ENCODE measurements around the gene BRPF3. TPM values are rescaled to one million over a fixed set of nuclear protein-coding genes. Genes with fewer than 3 reads are reported as not detected.

Gene BRPF3
- total RNA-seq: 19.6 TPM
- long read RNA-seq, full-length matches to known transcripts: 1 of 14 reads
- long read RNA-seq, partial matches to known transcripts: 2 of 14 reads
- long read RNA-seq, other reads (novel, unspliced or antisense): 11 of 14 reads

DNA sequence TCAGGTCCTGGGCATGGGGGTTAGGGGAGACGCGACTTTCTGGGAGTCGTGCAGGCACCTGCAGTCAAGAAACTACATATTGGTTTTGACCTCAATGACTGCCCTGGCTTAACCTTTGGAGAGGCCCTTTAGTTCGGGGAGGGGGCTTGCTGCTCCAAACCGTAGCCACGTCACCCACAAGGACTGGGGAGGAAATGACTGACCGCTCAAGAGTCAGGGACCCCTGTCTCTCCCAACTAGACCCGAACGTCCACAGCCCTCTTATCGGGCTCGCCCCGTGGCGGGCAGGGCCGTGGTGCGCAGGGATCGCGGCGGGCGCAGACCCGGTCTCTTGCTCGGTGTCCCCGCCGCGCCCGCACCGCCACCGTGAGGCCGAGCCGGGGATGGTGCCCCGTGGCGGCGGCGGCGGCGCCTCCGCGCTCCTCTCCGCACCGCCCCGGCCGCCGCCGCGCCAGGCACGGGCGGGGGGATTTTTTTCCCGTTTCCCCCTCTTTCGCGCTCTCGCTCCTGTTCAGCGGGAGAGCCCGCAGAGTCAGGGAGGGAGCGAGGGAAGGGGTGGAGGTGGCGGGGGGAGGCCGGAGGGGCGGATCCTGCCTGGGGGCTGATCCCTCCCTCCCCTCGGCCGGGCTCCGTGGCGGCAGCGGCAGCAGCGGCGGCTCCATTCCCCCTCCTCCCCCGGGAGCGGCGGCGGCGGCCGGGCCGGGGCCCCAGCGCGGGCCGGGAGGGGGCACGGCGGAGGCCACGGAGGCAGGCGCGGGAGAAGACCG, at the start of gene BRPF3:
Gene BRPF3 (plus strand): TSS at position 632 of the 767 bp plus-strand sequence. CDS start 3,579 bp downstream, outside the sequence.
- intact Hi-C loops (cut with DNase I): loop anchor here (5.0 kb wide), 2 partner anchors 74 to 169 kb away; partner anchors contain the start of gene MAPK14
- DNase-seq (ENCODE audit: low spot score): peak; percentile 88

DNA sequence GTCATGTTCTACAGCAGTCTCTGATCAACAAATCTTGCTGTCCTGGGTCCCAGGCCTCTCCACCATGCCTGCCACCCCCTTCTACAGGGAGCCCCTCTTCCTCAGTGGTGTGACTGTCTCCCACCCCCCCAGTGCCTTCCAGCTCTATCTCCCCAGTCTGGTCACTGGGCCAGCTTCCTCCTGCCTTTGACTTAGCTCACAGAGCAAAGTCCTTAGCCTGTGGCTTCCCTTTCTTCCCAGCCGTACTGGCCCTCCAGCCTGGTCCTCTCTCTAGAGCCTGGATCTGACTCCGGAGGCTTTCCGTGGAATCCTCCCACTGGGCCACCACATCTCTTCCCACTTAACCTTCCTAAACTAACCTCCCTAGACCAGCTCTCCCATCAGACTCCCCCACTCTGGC, 49.2 kb upstream of the BRPF3 start:
- intact Hi-C loops (cut with DNase I): no loop called here
- no peak for DNase-seq (ENCODE audit: low spot score)

DNA sequence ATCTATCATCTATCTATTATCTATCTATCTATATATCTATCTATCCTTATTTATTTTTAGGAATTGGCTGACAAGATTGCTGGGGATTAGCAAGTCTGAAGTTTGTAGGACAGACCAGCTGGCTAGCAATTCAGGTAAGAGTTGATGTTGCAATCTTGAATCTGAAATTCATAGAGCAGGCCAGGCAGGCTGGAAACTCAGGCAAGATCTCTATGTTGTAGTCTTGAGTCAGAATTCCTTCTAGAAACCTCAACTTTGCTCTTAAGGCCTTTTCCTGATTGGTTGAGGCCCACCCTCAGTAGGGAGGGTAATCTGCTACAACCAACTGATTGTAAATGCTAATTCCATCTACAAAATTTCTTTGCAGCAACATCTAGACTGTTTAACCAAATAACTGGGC, 47.1 kb upstream of the BRPF3 start:
- DNase-seq (ENCODE audit: low spot score): no peak
- intact Hi-C loops (cut with DNase I): no loop called here

DNA sequence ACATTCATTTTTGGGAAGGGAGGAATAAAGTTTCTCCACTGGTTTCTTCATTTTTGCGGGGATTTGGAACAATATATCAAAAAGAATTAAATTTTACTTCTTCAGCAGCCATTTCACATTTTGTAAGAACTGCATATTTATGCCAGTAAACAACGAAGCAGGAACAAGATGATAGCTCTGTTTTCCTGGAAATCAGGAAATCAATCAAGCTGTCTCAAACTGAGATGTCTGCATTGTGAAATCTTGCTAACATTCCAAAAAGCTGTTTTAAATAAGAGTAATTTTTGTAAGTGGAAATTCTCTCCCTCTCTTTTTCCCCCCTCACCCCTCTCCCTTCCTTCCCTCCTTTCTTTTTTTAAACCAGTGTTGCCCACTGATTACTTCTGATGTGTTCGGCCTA, 46.3 kb upstream of the BRPF3 start:
- DNase-seq (ENCODE audit: low spot score): no peak
- intact Hi-C loops (cut with DNase I): no loop called here

DNA sequence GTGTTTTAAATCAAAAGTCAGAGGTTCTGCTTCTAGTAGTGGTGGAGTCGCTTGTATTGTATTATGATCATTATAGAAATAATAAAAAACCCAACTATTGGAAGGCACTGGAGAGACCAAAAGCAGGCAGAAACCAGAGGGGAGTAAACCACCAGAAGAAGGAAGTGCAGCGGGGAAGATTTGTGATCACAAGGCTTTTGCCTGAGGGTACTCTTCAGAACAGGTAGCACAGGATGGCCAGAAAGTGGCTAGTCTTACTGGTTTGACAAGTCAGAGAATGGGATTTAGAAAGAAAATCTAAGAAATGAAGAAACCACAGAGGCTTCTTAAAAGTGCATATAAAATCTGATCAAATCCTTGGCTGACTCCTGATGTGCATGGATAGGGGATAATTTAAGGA, 42.3 kb upstream of the BRPF3 start:
- DNase-seq (ENCODE audit: low spot score): no peak
- intact Hi-C loops (cut with DNase I): no loop called here

DNA sequence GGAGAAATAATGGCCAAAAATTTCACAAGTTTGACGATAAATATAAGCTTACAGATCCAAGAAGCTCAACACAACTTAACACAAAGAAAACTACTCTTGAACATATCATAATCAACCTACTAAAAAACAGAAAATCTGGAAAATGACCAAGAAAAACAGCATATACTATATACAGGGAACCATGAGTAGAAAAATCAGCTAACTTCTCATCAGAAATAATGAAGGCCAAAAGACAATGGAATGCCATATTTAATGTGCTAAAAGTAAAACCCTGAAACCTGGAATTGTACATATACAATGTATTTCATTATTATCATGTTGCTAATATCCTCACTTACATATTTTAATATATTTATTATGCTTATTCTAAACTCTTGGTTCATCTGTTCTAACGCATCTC, 40.9 kb upstream of the BRPF3 start:
- intact Hi-C loops (cut with DNase I): no loop called here
- no peak for DNase-seq (ENCODE audit: low spot score)

DNA sequence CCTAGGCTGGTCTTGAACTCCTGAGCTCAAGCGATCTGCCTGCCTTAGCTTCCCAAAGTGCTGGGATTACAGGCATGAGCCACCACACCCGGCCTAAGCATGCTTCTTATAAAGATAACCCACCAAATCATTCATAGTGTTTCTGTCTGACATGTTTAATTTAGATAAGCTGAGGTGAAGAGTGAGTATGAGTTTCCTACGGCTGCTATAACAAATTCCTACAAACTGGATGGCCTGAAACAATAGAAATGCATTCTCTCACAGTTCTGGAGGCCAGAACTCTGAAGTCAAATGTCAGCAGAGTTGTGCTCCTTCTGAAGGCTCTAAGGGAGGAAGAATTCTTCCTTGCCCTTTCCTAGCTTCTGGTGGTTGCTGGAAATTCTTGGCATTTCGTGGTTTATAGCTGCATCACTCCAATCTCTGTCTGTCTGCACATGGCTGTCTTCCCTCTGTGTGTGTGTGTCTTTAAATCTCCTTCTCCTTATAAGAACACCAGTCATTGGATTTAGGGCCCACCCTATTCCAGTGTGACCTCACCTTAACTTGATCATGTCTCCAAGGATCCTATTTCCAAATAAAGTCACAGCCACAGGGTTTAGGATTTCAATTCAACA, 36.3 kb upstream of the BRPF3 start:
- intact Hi-C loops (cut with DNase I): no loop called here
- no peak for DNase-seq (ENCODE audit: low spot score)

DNA sequence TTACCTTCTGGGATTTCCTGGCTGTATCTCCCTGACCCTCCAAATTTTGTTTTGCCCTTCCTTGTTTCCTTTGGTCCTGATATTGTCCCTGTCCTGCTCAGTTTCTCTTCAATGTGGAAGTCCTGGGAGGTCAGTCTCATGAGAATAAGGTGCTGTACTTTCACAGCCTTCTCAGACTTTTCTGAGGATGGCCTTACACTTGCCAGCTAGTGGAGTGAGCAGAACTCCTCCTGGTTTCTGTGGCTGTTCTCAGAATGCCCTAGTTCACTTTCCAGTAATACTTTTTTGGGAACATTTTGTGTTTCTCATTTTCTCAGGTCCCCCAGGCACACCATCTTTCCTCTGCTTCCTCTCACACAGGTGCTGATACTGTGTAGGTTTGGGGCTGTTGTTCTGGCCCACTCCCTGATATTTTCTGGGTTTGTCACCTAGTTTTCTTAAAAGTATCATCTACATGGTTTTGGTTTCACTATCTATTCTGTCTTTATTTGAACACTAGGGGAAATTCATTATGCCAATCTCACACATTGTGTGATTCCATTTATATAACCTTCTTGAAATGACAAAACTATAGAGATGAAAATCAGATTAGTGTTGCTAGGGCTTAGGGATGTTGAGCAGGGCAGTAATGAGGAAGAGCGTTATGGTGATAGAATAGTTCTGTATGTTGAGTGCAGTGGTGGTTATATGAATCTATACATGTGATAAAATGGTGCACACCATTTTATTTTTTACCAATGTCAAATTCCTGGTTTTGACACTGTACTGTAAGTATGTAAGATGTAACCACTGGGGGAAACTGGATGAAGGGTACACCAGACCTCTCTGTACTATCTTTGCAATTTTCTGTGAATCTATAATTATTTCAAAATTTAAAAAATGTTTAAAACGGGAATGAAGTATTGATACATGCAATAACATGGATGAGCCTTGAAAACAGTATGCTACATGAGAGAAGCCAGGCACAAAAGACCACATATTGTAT, 27.2 kb upstream of the BRPF3 start:
- intact Hi-C loops (cut with DNase I): no loop called here
- no peak for DNase-seq (ENCODE audit: low spot score)

DNA sequence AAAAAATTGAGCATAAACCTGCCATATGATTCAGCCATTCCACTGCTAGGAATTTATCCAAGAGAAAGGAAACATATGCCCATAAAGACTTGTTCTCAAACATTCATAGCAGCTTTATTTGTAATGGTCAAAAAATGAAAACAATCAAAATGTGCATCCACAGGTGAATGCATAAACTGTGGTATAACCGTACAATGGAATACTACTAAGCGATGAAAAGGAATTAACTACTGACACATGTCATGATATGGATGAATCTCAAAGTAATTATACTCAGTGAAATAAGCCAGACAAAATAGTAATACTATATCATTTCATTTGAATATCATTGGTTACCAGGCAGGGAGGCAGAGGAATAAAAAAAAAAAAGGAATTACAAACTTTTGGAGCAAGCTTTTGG, 25.8 kb upstream of the BRPF3 start:
- intact Hi-C loops (cut with DNase I): no loop called here
- DNase-seq (ENCODE audit: low spot score): no peak

DNA sequence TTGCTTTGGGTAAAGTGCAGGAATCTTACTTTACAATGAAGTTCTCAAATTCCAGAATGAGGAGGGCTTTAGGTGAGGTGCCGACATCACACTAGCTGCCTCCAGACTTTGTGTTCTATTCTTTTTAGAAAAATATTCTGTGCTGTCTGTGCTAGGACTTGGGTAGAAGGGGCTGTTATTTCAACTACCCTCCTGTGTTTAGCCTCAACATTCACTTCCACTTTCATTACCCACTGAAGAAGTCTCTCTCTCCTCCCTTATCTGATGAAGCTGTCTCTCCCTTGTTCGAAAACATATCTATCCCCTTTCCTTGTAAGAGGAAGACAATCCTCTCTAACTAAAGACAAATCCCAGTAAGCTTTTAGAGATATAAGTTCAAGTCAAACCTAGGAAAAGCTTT, 25.0 kb upstream of the BRPF3 start:
- DNase-seq (ENCODE audit: low spot score): no peak
- intact Hi-C loops (cut with DNase I): no loop called here

DNA sequence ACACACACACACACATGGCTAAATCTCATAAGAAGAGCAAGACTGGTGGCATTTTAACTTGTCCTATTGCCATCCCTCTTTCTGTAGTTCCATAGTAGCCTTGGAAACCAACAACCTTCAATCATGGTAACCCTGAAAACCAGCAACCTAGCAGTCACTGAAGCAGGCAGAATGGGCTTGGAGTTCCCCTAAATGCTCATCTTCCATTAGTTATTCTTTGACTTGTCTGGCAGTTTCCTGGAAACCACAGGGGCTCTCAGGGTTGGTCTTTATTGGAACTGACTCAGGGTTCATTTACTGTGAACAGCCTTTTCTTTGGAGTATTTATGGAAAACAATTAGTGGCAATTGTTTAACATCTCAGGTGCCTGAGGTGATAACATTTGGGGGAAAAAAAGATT, 19.4 kb upstream of the BRPF3 start:
- intact Hi-C loops (cut with DNase I): no loop called here
- DNase-seq (ENCODE audit: low spot score): no peak

DNA sequence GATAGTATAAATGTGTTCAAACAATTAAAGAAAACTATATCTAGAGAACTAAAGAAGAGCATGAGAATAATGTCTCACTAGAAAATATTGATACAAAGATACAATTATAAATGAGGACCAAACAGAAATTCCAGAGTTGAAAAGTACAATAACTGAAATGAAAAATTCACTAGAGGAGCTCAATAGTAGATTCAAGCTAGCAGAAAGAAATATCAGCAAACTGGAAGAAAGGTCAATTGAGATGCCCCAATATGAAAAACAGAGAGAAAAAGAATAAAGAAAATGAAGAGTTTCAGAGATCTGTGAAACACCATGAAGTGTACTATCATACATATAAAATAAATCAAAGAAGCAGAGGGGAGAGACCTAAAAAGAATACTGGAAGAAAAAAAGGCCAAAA, 18.0 kb upstream of the BRPF3 start:
- no peak for DNase-seq (ENCODE audit: low spot score)
- intact Hi-C loops (cut with DNase I): no loop called here

DNA sequence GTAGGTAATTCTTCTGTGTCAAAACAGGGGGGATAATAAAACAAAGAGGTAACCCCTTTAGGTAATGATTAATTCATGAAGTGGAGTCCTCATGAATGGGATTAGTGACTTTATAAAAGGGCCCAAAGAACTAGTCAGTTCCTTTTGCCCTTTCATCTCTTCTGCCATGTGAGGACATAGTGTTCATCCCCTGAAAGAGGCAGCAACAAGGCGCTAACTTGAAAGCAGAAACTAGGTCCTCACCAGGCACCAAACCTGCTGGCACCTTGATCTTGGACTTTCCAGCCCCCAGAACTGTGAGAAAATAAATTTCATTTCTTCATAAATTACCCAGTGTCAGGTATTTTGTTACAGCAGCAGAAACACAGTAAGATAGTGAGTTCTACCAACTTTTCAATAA, 16.4 kb upstream of the BRPF3 start:
- no peak for DNase-seq (ENCODE audit: low spot score)
- intact Hi-C loops (cut with DNase I): no loop called here

DNA sequence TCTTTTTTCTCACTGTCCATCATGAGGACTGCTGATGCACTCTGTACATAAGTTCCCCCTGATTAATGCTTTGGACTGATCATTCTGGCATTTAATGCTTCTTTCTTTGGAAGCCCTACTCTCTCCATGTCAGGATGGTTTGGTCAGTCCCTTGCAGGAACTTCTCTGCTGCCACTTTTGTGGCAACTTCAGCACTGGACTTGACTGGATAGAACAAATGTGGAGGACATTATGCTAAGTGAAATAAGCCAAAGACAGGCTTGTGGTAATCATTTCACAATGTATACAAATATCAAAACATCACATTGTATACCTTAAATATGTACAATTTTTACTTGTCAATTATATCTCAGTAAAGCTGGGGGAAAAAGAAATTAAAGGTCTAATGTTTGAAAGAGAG, 12.2 kb upstream of the BRPF3 start:
- intact Hi-C loops (cut with DNase I): no loop called here
- no peak for DNase-seq (ENCODE audit: low spot score)

DNA sequence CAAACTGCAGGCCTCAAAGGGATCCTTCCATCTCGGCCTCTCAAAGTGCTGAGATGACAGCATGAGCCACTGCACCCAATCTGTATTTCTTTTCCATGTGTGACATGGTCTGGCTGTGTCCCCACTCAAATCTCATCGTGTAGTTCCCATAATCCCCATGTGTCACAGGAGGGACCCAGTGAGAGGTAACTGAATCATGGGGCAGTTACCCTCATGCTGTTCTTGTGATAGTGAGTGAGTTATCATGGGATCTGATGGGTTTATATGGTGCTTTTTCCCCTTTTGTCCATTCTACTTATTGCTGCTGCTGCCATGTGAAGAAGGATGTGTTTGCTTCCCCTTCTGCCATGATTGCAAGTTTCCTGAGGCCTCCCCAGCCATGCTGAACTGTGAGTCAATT, 10.3 kb upstream of the BRPF3 start:
- no peak for DNase-seq (ENCODE audit: low spot score)
- intact Hi-C loops (cut with DNase I): no loop called here

DNA sequence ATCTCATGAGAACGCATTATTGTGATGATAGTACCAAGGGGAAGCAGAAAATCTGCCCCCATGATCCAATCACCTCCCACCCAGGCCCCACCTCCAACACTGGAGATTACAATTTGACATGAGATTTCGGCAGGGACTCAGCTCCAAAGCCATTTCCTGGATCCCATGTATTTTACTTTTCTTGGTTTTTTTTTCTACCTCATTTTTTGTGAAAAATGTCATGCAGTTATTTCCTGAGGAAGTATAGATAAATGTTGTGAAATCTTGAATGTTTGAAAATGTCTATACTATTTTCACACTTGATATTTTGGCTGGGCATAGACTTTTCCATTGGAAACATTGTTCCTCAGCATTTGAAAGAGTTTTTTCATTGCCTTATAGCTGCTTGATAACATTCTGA, 9.1 kb upstream of the BRPF3 start:
- no peak for DNase-seq (ENCODE audit: low spot score)
- intact Hi-C loops (cut with DNase I): no loop called here

DNA sequence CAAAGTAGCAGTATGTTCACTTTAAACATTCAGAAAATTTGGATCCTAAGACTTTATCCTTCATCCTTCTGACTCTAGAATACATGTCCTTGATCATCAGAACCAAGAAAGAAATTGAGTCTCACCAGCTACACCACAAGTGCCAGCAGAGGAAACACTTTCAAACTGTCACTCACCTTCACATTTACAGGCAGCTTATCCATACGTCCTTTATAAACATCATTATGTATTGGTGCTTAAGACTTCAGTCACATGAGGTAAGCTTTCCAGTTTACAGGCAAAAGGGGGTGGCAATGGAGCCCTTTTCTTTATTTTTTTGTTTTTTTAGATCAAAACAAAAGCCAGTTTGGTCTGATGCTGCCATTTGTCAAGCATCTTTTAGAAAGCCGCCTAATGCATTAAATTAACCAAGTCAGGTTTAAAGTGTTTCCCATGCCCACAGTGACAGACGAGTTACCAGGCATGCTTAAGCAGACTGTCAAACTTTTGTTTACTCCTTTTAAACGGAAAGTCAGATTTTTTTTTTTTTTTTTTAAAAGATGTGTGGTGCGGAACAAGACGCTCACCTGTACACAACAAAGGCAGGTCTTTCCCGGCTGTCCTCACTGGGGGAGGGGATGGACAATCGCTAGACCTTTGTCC, 952 bp upstream of the BRPF3 start:
- no peak for DNase-seq (ENCODE audit: low spot score)
- intact Hi-C loops (cut with DNase I): loop anchor here (5.0 kb wide), 2 partner anchors 73 to 168 kb away; partner anchors contain the start of gene MAPK14

DNA sequence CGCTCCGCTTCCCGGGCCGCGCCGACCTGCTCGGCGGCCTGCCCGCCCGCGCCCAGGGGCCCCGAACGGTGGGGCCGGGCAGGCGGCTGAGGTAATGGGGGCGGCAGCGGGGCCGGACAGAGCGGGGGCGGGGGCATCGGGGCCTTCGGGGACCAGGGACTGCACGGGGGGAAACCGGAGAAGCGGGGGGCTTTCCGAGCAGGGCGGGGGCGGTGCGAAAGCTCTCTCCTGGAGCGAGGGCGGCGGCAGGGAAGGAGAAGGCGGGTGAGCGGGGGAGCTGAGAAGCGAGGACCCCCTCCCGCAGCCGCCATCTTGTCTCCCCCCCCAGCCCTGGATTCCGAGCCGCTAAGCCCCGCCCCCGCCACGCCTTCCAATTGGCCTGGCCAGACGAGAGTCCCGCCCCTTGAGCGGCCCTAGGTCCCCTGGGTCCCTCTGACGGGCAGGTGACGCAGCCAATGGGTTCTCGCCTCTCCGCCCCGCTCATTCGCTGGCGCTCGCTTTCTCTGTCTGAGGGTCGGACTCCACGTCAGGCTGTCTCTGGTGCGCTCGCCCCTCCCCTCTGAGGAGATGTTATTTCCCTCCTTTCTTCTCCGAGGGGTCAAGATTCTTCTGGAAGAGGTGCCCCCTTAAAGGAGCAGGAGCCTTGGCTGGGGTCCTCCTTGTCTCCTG, 470 bp downstream of the BRPF3 start:
- DNase-seq (ENCODE audit: low spot score): peak; percentile 100
- intact Hi-C loops (cut with DNase I): loop anchor here (5.0 kb wide), 2 partner anchors 75 to 170 kb away; partner anchors contain the start of gene MAPK14

DNA sequence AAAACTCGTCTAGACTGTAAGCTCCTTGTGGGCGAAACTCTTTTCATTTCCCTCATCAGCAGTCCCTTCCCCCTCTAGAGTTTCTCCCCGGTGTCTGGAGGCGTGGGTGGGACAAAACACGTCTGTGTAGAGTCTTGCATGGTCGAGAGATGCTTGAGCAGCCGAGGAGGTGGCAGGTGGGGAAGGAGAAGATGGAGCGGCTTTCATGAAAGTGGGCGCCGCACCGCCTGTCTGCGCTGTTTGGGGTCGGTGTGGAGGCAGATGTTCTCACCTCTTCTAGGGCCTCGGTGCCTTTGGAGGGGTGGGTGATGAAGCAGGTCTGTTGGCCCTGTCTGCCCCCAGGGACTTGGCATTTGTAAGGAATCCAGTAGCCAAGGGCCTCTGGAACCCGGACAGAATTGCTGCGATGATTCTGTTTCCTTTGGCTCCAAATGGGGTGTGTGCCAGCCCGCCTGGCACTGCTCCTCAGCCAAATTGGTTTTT, 1.2 kb downstream of the BRPF3 start:
- DNase-seq (ENCODE audit: low spot score): no peak
- intact Hi-C loops (cut with DNase I): loop anchor here (5.0 kb wide), 2 partner anchors 75 to 170 kb away; partner anchors contain the start of gene MAPK14
